NCI-H774 (cell line): ENCODE data around the gene HSD17B7.
"Not testable (repeated sequence)": the region's sequence is repeated elsewhere in the genome, so short reads cannot be mapped to it uniquely, and the experiment has no call there.

Experiments used
- DNase-seq: peaks from one replicate; lab custom pipeline; 2025; lab: John Stamatoyannopoulos, UW

Gene HSD17B7

GRCh38 chr1:162790303-162790984 lies at the start of gene HSD17B7:
TSS of gene HSD17B7 (plus strand) at chr1:162790702. CDS start at chr1:162790801, 99 bp downstream.
- DNase-seq = peak; percentile 92

GRCh38 chr1:162740755-162741154 lies 49.7 kb upstream of the HSD17B7 start:
- no peak for DNase-seq

- no peak for DNase-seq
Observed at GRCh38 chr1:162741574-162741973, 48.9 kb upstream of the HSD17B7 start.

GRCh38 chr1:162746264-162746942 lies 44.1 kb upstream of the HSD17B7 start:
- not testable (repeated sequence) for DNase-seq

- no peak for DNase-seq
Observed at GRCh38 chr1:162753001-162753658, 37.4 kb upstream of the HSD17B7 start.

- no peak for DNase-seq
Observed at GRCh38 chr1:162753998-162754585, 36.4 kb upstream of the HSD17B7 start.

GRCh38 chr1:162755306-162755705 lies 35.2 kb upstream of the HSD17B7 start:
- no peak for DNase-seq

GRCh38 chr1:162756523-162756922 lies 34.0 kb upstream of the HSD17B7 start:
- DNase-seq = no peak

- no peak for DNase-seq
Observed at GRCh38 chr1:162757476-162757875, 33.0 kb upstream of the HSD17B7 start.

GRCh38 chr1:162765788-162766187 lies 24.7 kb upstream of the HSD17B7 start:
- no peak for DNase-seq

GRCh38 chr1:162772571-162773154 lies 17.8 kb upstream of the HSD17B7 start:
- no peak for DNase-seq

- no peak for DNase-seq
Observed at GRCh38 chr1:162774007-162774406, 16.5 kb upstream of the HSD17B7 start.

- DNase-seq = no peak
Observed at GRCh38 chr1:162779043-162779442, 11.5 kb upstream of the HSD17B7 start.

- no peak for DNase-seq
Observed at GRCh38 chr1:162782671-162783070, 7.8 kb upstream of the HSD17B7 start.

- DNase-seq = not testable (repeated sequence)
Observed at GRCh38 chr1:162784926-162785325, 5.6 kb upstream of the HSD17B7 start.

- DNase-seq = peak; percentile 17
Observed at GRCh38 chr1:162788783-162789182, 1.7 kb upstream of the HSD17B7 start.

GRCh38 chr1:162790985-162791357 lies 469 bp downstream of the HSD17B7 start:
- DNase-seq = peak; percentile 7

- not testable (repeated sequence) for DNase-seq
Observed at GRCh38 chr1:162794284-162794683, 3.8 kb downstream of the HSD17B7 start.

GRCh38 chr1:162796617-162797279 lies 6.2 kb downstream of the HSD17B7 start:
- not testable (repeated sequence) for DNase-seq

GRCh38 chr1:162799995-162800830 lies 9.7 kb downstream of the HSD17B7 start:
- peak; percentile 21 for DNase-seq

GRCh38 chr1:162807503-162807902 lies 17.0 kb downstream of the HSD17B7 start:
- DNase-seq = not testable (repeated sequence)
